ENCODE measurements around the gene BACE1-AS.
"Not testable (repeated sequence)": the region's sequence is repeated elsewhere in the genome, so short reads cannot be mapped to it uniquely, and the experiment has no call there.

BACE1-AS gene

GRCh38 chr11:117290809-117291396, at the start of gene BACE1-AS:
Gene BACE1-AS, plus strand, starts transcription at chr11:117291346.
- DNase-seq (ENCODE audit: low read depth in 2 of 2) = no peak

- DNase-seq (ENCODE audit: low read depth in 2 of 2) = no peak
Measured at GRCh38 chr11:117248341-117248740, 42.8 kb upstream of the BACE1-AS start.

GRCh38 chr11:117249571-117249970, 41.6 kb upstream of the BACE1-AS start:
- no peak for DNase-seq (ENCODE audit: low read depth in 2 of 2)

- no peak for DNase-seq (ENCODE audit: low read depth in 2 of 2)
Measured at GRCh38 chr11:117251506-117251905, 39.6 kb upstream of the BACE1-AS start.

- DNase-seq (ENCODE audit: low read depth in 2 of 2) = no peak
Measured at GRCh38 chr11:117255966-117256365, 35.2 kb upstream of the BACE1-AS start.

- DNase-seq (ENCODE audit: low read depth in 2 of 2) = no peak
Measured at GRCh38 chr11:117256573-117256972, 34.6 kb upstream of the BACE1-AS start.

- no peak for DNase-seq (ENCODE audit: low read depth in 2 of 2)
Measured at GRCh38 chr11:117258576-117258975, 32.6 kb upstream of the BACE1-AS start.

- no peak for DNase-seq (ENCODE audit: low read depth in 2 of 2)
Measured at GRCh38 chr11:117259417-117259816, 31.7 kb upstream of the BACE1-AS start.

- not testable (repeated sequence) for DNase-seq (ENCODE audit: low read depth in 2 of 2)
Measured at GRCh38 chr11:117264624-117265323, 26.4 kb upstream of the BACE1-AS start.

GRCh38 chr11:117265745-117266144, 25.4 kb upstream of the BACE1-AS start:
- DNase-seq (ENCODE audit: low read depth in 2 of 2) = no peak

GRCh38 chr11:117269856-117270255, 21.3 kb upstream of the BACE1-AS start:
- no peak for DNase-seq (ENCODE audit: low read depth in 2 of 2)

GRCh38 chr11:117271208-117271607, 19.9 kb upstream of the BACE1-AS start:
- DNase-seq (ENCODE audit: low read depth in 2 of 2) = no peak

- DNase-seq (ENCODE audit: low read depth in 2 of 2) = not testable (repeated sequence)
Measured at GRCh38 chr11:117272175-117272574, 19.0 kb upstream of the BACE1-AS start.

- no peak for DNase-seq (ENCODE audit: low read depth in 2 of 2)
Measured at GRCh38 chr11:117273550-117274289, 17.4 kb upstream of the BACE1-AS start.

GRCh38 chr11:117278347-117278746, 12.8 kb upstream of the BACE1-AS start:
- DNase-seq (ENCODE audit: low read depth in 2 of 2) = no peak

GRCh38 chr11:117279711-117280376, 11.3 kb upstream of the BACE1-AS start:
- DNase-seq (ENCODE audit: low read depth in 2 of 2) = no peak

- no peak for DNase-seq (ENCODE audit: low read depth in 2 of 2)
Measured at GRCh38 chr11:117281159-117281558, 10.0 kb upstream of the BACE1-AS start.

GRCh38 chr11:117281869-117282268, 9.3 kb upstream of the BACE1-AS start:
- DNase-seq (ENCODE audit: low read depth in 2 of 2) = no peak

GRCh38 chr11:117282956-117283355, 8.2 kb upstream of the BACE1-AS start:
- DNase-seq (ENCODE audit: low read depth in 2 of 2) = no peak

GRCh38 chr11:117284053-117284452, 7.1 kb upstream of the BACE1-AS start:
- DNase-seq (ENCODE audit: low read depth in 2 of 2) = no peak

GRCh38 chr11:117286588-117286987, 4.6 kb upstream of the BACE1-AS start:
- DNase-seq (ENCODE audit: low read depth in 2 of 2) = no peak

GRCh38 chr11:117287668-117288067, 3.5 kb upstream of the BACE1-AS start:
- DNase-seq (ENCODE audit: low read depth in 2 of 2) = no peak
